Neural progenitor cell (in vitro differentiated cells): ENCODE data around the gene DBH. TPM values are rescaled to one million over a fixed set of nuclear protein-coding genes. Genes with fewer than 3 reads are reported as not detected.

ENCODE experiments used
- DNase-seq: peaks from one replicate; pipeline ENCODE4 v3.0.0-alpha.2; 2016; ENCODE audit warnings: low spot score
- H2AFZ ChIP-seq: fragments of 200-600 bp; sonication (generic); replicated peaks from 2 replicates; pipeline ENCODE4 v1.6.1; 2016; ENCODE audit warnings: antibody characterized with exemption
- H3F3A ChIP-seq: fragments of 200-600 bp; sonication (generic); 2 replicates; pipeline ENCODE4 v1.6.1; 2016; ENCODE audit warnings: antibody characterized with exemption, low read depth
- H3K27ac ChIP-seq: fragments of 200-600 bp; sonication (generic); 2 replicates; pipeline ENCODE4 v1.5.1; 2016; ENCODE audit warnings: mild to moderate bottlenecking
- H3K27me3 ChIP-seq: fragments of 200-600 bp; sonication (generic); 2 replicates; pipeline ENCODE4 v1.6.1; 2016; ENCODE audit warnings: mild to moderate bottlenecking, moderate library complexity
- H3K36me3 ChIP-seq: fragments of 200-600 bp; sonication (generic); 2 replicates; pipeline ENCODE4 v1.5.1; 2016
- H3K4me1 ChIP-seq: fragments of 200-600 bp; sonication (generic); 2 replicates; pipeline ENCODE4 v1.6.1; 2016; ENCODE audit warnings: mixed run types
- H3K4me2 ChIP-seq: fragments of 200-600 bp; sonication (generic); 2 replicates; pipeline ENCODE4 v1.6.1; 2016
- H3K4me3 ChIP-seq: fragments of 200-600 bp; sonication (generic); 2 replicates; pipeline ENCODE4 v1.5.1; 2016
- H3K79me2 ChIP-seq: fragments of 200-600 bp; sonication (generic); 2 replicates; pipeline ENCODE4 v1.6.1; 2016; ENCODE audit warnings: low read depth
- H3K9ac ChIP-seq: fragments of 200-600 bp; sonication (generic); 2 replicates; pipeline ENCODE4 v1.6.1; 2016
- H3K9me3 ChIP-seq: fragments of 200-600 bp; sonication (generic); 2 replicates; pipeline ENCODE4 v1.5.1; 2016; ENCODE audit warnings: low read depth
- H4K20me1 ChIP-seq: fragments of 200-600 bp; sonication (generic); 2 replicates; pipeline ENCODE4 v1.6.1; 2016; ENCODE audit warnings: low read depth
- H3K27ac Mint-ChIP-seq: 3 replicates; pipeline ENCODE4 v1.8.0; 2021; ENCODE audit warnings: mixed read lengths
- H3K27me3 Mint-ChIP-seq: 2 replicates; pipeline ENCODE4 v1.8.0; 2022; ENCODE audit warnings: low read depth, mild to moderate bottlenecking, inconsistent platforms, moderate library complexity, mixed read lengths; ENCODE audit not compliant: insufficient read depth
- H3K36me3 Mint-ChIP-seq: 3 replicates; pipeline ENCODE4 v1.8.0; 2021; ENCODE audit warnings: mixed read lengths
- H3K4me1 Mint-ChIP-seq: 3 replicates; pipeline ENCODE4 v1.8.0; 2021; ENCODE audit warnings: mixed read lengths
- H3K4me3 Mint-ChIP-seq: 3 replicates; pipeline ENCODE4 v1.8.0; 2021; ENCODE audit warnings: mild to moderate bottlenecking, moderate library complexity, mixed read lengths
- H3K9me3 Mint-ChIP-seq: 3 replicates; pipeline ENCODE4 v1.8.0; 2020; ENCODE audit warnings: mixed read lengths
- EZH2 ChIP-seq: fragments of 200-600 bp; sonication (generic); IDR thresholded peaks from 2 replicates; pipeline ENCODE4 v1.6.1; 2017; ENCODE audit warnings: antibody characterized with exemption, mild to moderate bottlenecking, moderate library complexity
- EZH2phosphoT487 ChIP-seq: fragments of 200-600 bp; sonication (generic); IDR thresholded peaks from 2 replicates; pipeline ENCODE4 v1.6.1; 2017; ENCODE audit warnings: antibody characterized with exemption
- total RNA-seq: library from RNA; depleted of rRNA; stranded (reverse); fragments of >200 nt; gene quantifications from 2 replicates; pipeline ENCODE4 v1.2.3, GENCODE V29; 2015; ENCODE audit warnings: low replicate concordance
- TF ChIP-seq, protein P1 (sequence below): fragments of 200-600 bp; sonication (generic); IDR thresholded peaks from 2 replicates; pipeline ENCODE4 v1.5.1; 2017; ENCODE audit warnings: antibody characterized with exemption, mild to moderate bottlenecking

The DBH gene
- total RNA-seq, 1 donor from 2014 or later = not detected

DNA sequence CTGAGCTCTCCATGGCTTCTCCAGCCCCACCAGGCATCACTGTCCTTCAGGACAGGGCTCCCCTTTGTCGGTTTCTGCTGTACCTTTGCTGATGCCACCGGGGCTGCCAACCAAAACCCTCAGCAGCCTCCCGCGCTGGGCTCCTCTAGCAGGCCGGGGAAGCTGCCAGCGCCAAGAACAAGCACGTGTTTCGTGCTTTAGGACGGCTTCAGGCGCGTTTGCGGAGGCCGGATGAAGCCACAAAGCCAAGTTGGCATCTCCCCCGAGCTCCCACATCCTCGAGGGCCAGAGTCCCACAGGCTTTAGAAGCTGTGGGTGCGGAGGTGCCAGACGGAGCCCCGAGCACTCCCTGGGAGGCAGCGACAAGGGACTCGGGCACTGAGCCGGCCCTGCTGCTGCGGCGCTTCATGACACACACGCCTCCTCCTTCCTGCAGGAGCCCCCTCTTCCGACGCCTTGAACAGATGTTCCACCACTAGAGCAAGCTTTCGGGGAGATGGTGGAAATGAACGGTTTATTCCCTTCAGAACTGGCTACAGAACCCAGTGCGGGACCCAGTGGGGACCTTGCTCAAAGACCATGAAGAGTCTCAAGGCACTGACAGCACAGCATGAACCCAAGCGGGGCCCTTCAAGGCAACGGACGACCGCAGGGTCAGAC, 65.3 kb downstream of the DBH start:
- H3K4me3 Mint-ChIP-seq = no peak overlapping the region
- H3K79me2 ChIP-seq = no peaks in the 10 kb centered on the region
- no peak overlapping the region for H3K4me2 ChIP-seq
- no peaks in the 10 kb centered on the region for H3K9me3 Mint-ChIP-seq
- H3K27ac ChIP-seq = no peak overlapping the region
- no peaks in the 10 kb centered on the region for H3K27me3 ChIP-seq
- no peaks in the 10 kb centered on the region for H3F3A ChIP-seq
- no peak overlapping the region for H3K4me3 ChIP-seq
- H2AFZ ChIP-seq = no peak overlapping the region
- H3K4me1 Mint-ChIP-seq = peaks cover 14% of the 10 kb centered on the region
- H4K20me1 ChIP-seq = no peaks in the 10 kb centered on the region
- no peak overlapping the region for H3K27ac Mint-ChIP-seq
- peaks cover 12% of the 10 kb centered on the region for H3K4me1 ChIP-seq
- H3K36me3 ChIP-seq = no peaks in the 10 kb centered on the region
- no peak for DNase-seq
- H3K27me3 Mint-ChIP-seq = peaks cover 6% of the 10 kb centered on the region
- no peaks in the 10 kb centered on the region for H3K9me3 ChIP-seq
- H3K36me3 Mint-ChIP-seq = peaks cover 1% of the 10 kb centered on the region
- TF ChIP-seq EZH2phosphoT487 (no peak), EZH2 (no peak)
- TF ChIP-seq, protein P1, sequence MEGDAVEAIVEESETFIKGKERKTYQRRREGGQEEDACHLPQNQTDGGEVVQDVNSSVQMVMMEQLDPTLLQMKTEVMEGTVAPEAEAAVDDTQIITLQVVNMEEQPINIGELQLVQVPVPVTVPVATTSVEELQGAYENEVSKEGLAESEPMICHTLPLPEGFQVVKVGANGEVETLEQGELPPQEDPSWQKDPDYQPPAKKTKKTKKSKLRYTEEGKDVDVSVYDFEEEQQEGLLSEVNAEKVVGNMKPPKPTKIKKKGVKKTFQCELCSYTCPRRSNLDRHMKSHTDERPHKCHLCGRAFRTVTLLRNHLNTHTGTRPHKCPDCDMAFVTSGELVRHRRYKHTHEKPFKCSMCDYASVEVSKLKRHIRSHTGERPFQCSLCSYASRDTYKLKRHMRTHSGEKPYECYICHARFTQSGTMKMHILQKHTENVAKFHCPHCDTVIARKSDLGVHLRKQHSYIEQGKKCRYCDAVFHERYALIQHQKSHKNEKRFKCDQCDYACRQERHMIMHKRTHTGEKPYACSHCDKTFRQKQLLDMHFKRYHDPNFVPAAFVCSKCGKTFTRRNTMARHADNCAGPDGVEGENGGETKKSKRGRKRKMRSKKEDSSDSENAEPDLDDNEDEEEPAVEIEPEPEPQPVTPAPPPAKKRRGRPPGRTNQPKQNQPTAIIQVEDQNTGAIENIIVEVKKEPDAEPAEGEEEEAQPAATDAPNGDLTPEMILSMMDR = no peak
- H3K9ac ChIP-seq = no peak overlapping the region

DNA sequence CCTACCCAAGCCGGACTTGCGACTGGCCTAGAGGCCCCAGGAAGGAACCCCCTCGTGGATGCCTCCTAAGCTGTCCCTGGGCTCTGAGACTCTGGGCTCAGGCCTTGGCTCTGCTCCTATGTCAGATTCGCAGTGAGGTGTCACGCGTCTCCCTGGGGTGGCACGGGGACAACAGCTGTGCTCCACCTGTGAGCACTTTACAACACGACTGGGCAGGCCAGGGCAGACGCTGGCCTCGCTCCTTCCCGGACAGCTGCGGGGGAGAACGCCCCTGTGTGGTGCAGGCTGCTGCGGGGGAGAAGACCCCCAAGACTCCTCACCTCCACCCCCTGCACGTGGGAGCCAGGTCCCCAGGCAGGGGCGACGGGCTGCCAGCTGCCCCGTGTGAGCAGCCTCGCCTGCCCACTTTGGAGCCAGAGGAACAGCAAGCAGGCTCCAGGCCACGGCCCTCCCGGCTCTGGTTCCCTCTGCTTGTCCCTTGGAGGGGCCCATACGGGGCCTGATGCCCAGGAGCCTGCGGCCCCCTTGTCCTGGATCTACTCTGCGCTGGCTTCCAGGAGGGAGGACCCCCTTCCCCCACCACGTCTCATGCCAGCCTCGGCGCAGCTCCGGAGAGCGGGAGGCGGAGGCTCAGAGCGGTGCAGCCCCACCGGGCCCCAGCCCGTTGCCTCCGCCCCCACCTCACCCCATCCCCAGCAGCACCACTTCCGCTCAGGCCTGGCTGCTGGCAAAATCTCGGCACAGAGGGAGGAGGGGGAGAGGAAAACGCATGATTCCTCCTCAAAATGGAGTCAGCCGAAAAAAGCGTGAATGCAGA, 66.0 kb downstream of the DBH start:
- Histone ChIP-seq H3K4me2 (peak overlapping the region; percentile 3), H3K4me3 (no peak overlapping the region), H3K4me1 (peaks cover 12% of the 10 kb centered on the region), H3K27ac (no peak overlapping the region), H4K20me1 (no peaks in the 10 kb centered on the region), H3K9me3 (no peaks in the 10 kb centered on the region), H3K9ac (peak overlapping the region; percentile 27), H3F3A (no peaks in the 10 kb centered on the region), H2AFZ (peak overlapping the region; percentile 45), H3K36me3 (no peaks in the 10 kb centered on the region), H3K27me3 (no peaks in the 10 kb centered on the region), H3K79me2 (no peaks in the 10 kb centered on the region)
- peaks cover 17% of the 10 kb centered on the region for H3K4me1 Mint-ChIP-seq
- no peaks in the 10 kb centered on the region for H3K9me3 Mint-ChIP-seq
- TF ChIP-seq EZH2phosphoT487 (no peak), EZH2 (no peak)
- TF ChIP-seq, protein P1 = no peak
- H3K36me3 Mint-ChIP-seq = peaks cover 1% of the 10 kb centered on the region
- no peak overlapping the region for H3K4me3 Mint-ChIP-seq
- peaks cover 5% of the 10 kb centered on the region for H3K27me3 Mint-ChIP-seq
- DNase-seq = no peak
- H3K27ac Mint-ChIP-seq = no peak overlapping the region

DNA sequence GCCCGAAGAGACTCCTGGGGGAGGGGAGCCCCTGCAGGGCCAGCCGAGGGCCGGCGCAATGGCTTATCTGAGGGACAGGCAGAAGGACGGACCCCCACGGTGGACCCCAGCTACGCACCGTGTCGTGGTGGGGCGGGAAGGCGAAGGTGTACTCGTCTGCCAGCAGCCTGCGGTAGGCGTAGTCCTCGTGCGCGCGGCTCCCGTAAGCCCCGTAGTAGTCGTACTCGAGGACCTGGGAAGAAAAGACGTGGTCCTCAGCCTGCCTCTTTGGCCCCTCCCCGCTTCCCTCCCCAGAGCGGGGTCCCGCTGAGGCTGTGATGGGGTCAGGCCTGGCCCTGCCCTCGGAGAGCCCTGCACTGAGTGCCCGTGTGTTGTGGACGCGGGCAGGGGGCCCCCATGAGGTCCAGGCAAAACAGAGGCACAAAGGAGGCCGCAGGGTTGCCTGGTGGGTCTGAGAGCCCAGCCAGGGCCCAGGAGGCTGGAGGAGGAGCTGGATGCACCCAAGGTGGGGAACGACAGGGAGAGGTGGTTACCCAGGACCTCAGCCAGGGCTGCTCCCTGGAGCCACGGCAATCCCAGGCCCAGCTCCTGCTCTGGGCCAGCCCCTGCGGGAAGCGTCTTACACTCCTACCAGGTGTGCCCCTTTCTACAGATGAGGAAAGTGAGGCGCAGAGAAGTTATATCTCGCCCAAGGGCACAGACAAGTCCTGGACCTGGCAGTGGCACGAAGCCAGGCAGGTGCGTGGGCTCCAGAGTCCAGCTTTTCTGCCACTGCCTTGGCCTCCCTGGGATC, 66.8 kb downstream of the DBH start:
- no peak overlapping the region for H3K27ac ChIP-seq
- no peaks in the 10 kb centered on the region for H3K79me2 ChIP-seq
- no peak overlapping the region for H3K4me3 ChIP-seq
- peak overlapping the region; percentile 3 for H3K4me2 ChIP-seq
- H4K20me1 ChIP-seq = no peaks in the 10 kb centered on the region
- H3K9me3 ChIP-seq = no peaks in the 10 kb centered on the region
- Mint-ChIP-seq H3K9me3 (no peaks in the 10 kb centered on the region), H3K36me3 (peaks cover 1% of the 10 kb centered on the region), H3K4me1 (peaks cover 17% of the 10 kb centered on the region), H3K27ac (no peak overlapping the region), H3K27me3 (peaks cover 5% of the 10 kb centered on the region), H3K4me3 (no peak overlapping the region)
- H3K36me3 ChIP-seq = no peaks in the 10 kb centered on the region
- no peak for TF ChIP-seq EZH2
- TF ChIP-seq, protein P1 = no peak
- no peak for TF ChIP-seq EZH2phosphoT487
- H3K9ac ChIP-seq = no peak overlapping the region
- peak overlapping the region; percentile 45 for H2AFZ ChIP-seq
- no peaks in the 10 kb centered on the region for H3K27me3 ChIP-seq
- no peaks in the 10 kb centered on the region for H3F3A ChIP-seq
- DNase-seq = no peak
- peaks cover 12% of the 10 kb centered on the region for H3K4me1 ChIP-seq
